LNCAP (cell line): ENCODE results near the gene C7.

Experiments used
- CTCF ChIP-seq: fragments of 450-650 bp; IDR thresholded peaks from 2 replicates; pipeline ENCODE4 v1.5.1; 2017; ENCODE audit warnings: mild to moderate bottlenecking

The C7 gene

DNA sequence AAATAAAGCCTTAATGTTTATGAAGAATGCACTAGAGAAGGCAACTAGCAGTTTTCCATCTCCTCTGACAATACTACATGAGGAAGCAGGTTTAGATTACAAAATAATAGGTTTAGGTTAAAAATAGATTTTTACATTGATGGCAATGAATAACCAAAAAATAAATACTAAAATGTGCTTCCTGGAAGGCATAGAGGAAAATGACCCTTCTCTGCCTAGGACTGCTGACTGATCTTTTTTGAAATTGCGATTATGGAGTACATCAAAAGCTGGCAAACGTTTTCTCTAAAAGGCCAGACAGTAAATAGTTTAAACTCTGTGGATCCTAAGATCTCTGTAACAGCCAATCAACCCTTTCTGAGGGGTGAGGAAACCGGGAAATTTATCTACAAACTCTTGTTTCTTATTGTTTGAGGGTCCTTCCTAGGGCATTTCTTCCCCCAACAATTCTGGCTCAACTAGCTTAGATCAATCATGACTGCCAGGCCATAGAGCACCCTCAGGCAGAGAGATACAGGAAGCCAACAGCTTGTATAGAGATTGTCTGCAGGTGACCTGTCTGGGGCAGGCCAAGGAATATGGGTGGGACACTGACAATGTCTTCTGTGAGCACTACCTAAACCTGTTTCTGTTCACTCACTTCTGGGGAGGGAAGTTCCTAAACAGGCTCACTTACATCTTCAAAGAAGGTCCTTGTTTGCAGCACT is 94.5 kb downstream of the C7 start:
- no peak for TF ChIP-seq CTCF

DNA sequence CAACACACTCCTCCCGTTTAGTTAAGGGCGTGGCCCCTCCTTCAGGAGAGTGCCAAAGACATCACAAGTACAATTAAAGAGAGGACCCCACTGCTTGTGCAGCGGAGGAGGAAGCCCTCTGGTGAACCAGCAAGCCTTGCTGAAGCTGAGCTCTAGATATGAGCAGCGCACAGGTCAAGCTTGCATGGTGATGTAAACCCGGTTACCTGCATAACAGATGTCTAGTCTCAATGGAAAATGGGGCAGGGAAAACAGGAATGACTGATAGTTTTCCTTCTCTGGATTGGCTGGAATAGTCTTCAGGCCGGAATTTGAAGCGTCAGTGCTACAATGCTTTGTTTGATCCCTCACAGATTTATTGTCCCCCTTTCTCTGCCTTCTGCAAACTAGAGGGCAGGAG is 95.6 kb downstream of the C7 start:
- TF ChIP-seq CTCF, result no peak

- TF ChIP-seq CTCF, result no peak
Observed at GRCh38 chr5:41009232-41009631, 99.9 kb downstream of the C7 start.

DNA sequence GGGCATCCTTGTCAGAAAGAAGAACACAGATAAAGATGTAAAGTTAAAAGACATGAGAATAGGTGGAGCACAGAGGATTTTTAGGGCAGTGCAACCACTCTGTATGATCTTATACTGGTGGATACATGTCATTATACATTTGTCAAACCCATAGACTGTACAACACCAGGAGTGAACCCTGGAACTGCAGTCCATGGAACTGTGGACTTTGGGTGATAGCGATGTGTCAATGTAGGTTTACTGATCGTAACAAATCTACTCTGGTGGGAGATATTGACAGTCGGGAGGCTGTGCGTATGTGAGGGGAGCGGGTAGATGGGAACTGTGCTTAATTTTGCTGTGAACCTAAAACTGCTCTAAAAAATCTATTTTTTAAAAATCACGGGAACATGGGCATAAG is 101.3 kb downstream of the C7 start:
- no peak for TF ChIP-seq CTCF

- no peak for TF ChIP-seq CTCF
Observed at GRCh38 chr5:41012318-41012717, 103.0 kb downstream of the C7 start.
